Endothelial cell of umbilical vein (primary cell): Measurements from ENCODE around the gene MIEF1. TPM values are rescaled to one million over a fixed set of nuclear protein-coding genes. Genes with fewer than 3 reads are reported as not detected.

Experiments used
- BruUV-seq: library from RNA; stranded (reverse); fragments of 400-500 nt; replicated peaks from 2 replicates; lab custom pipeline; 2021; lab: Mats Ljungman, UMichigan
- CTCF ChIA-PET: fragments of 300-600, 350-600 bp; sonication (Branson Sonifier 250); formaldehyde crosslinking; loops from one replicate; lab custom pipeline; 2021; ENCODE audit warnings: antibody characterized with exemption, inconsistent platforms; lab: Charles Lee
- POLR2A ChIA-PET: fragments of 300-600, 350-600 bp; sonication (Branson Sonifier 250); formaldehyde crosslinking; loops from one replicate; lab custom pipeline; 2021; ENCODE audit warnings: antibody characterized with exemption, inconsistent platforms; lab: Charles Lee
- DNase-seq: peaks from one replicate; pipeline ENCODE4 v3.0.0-alpha.2; 2011; ENCODE audit warnings: low read depth, low spot score
- FAIRE-seq: peaks from 2 replicates; lab custom pipeline; 2011; peaks lifted over from hg19 to GRCh38; lab: Jason Lieb, UNC
- H2AFZ ChIP-seq: 2 replicates; pipeline ENCODE4 v1.6.0; 2012; ENCODE audit warnings: low read depth, low read length, control low read depth, inconsistent platforms
- H3K27ac ChIP-seq: 2 replicates; pipeline ENCODE4 v1.5.1; 2011; ENCODE audit warnings: low read depth, mild to moderate bottlenecking, control low read depth, low read length, moderate library complexity; ENCODE audit not compliant: insufficient read depth
- H3K27me3 ChIP-seq, 2 experiments: 2 replicates each; pipeline versions ENCODE4 v1.6.0 to v1.6.1; 2011; ENCODE audit warnings: low read length in 2 of 2, mixed read lengths in 1 of 2; ENCODE audit not compliant: control insufficient read depth in 2 of 2, insufficient read depth in 2 of 2
- H3K36me3 ChIP-seq, 2 experiments: 2 replicates in 1 of 2; 3 replicates in 1 of 2; pipeline ENCODE4 v1.5.1; 2011; ENCODE audit warnings: low read length in 2 of 2, mild to moderate bottlenecking in 1 of 2, moderate library complexity in 1 of 2; ENCODE audit not compliant: control insufficient read depth in 2 of 2, insufficient read depth in 2 of 2; ENCODE audit errors: extremely low read depth in 1 of 2
- H3K4me1 ChIP-seq: 3 replicates; pipeline ENCODE4 v1.5.1; 2011; ENCODE audit warnings: mild to moderate bottlenecking, low read length; ENCODE audit not compliant: control insufficient read depth, insufficient read depth; ENCODE audit errors: extremely low read depth
- H3K4me2 ChIP-seq: 2 replicates; pipeline ENCODE4 v1.6.1; 2011; ENCODE audit warnings: low read length, control low read depth, mixed read lengths; ENCODE audit not compliant: insufficient read depth
- H3K4me3 ChIP-seq, 3 experiments: fragments of 200-600 bp in 1 of 3; sonication (generic), shearing (Covaris generic) in 1 of 3; replicated peaks in 1 of 3; 2 replicates each; pipeline ENCODE4 v1.5.1; 2011 to 2016; ENCODE audit warnings: control low read depth in 3 of 3, low read length in 3 of 3, mild to moderate bottlenecking in 2 of 3, inconsistent platforms in 1 of 3, low read depth in 1 of 3, moderate library complexity in 1 of 3; ENCODE audit not compliant: insufficient read depth in 1 of 3
- H3K79me2 ChIP-seq: 2 replicates; pipeline ENCODE4 v1.6.0; 2012; ENCODE audit warnings: low read length, inconsistent platforms; ENCODE audit not compliant: control insufficient read depth, insufficient read depth
- H3K9ac ChIP-seq: replicated peaks from 2 replicates; pipeline ENCODE3; 2011; ENCODE audit warnings: low read length, control low read depth; ENCODE audit not compliant: insufficient read depth; ENCODE audit errors: extremely low read depth
- H3K9me1 ChIP-seq: replicated peaks from 3 replicates; pipeline ENCODE4 v1.6.0; 2011; ENCODE audit warnings: mild to moderate bottlenecking, low read length; ENCODE audit not compliant: control insufficient read depth, insufficient read depth; ENCODE audit errors: extremely low read depth
- H3K9me3 ChIP-seq: replicated peaks from 2 replicates; pipeline ENCODE4 v1.5.1; 2012; ENCODE audit warnings: low read length, inconsistent platforms; ENCODE audit not compliant: control insufficient read depth, insufficient read depth
- H4K20me1 ChIP-seq: replicated peaks from 2 replicates; pipeline ENCODE3; 2011; ENCODE audit warnings: mild to moderate bottlenecking, low read length; ENCODE audit not compliant: control insufficient read depth, insufficient read depth; ENCODE audit errors: extremely low read depth
- EZH2 ChIP-seq: IDR thresholded peaks from 2 replicates; pipeline ENCODE4 v1.6.1; 2012; ENCODE audit warnings: borderline replicate concordance, low read depth, mild to moderate bottlenecking, moderate library complexity, low read length, inconsistent platforms; ENCODE audit not compliant: severe bottlenecking
- FOS ChIP-seq: IDR thresholded peaks from 2 replicates; pipeline ENCODE4 v1.6.1; 2011; ENCODE audit warnings: mild to moderate bottlenecking, low read length, moderate library complexity, borderline replicate concordance; ENCODE audit not compliant: insufficient read depth
- GATA2 ChIP-seq: IDR thresholded peaks from 2 replicates; pipeline ENCODE4 v1.7.0; 2011; ENCODE audit warnings: low read depth, mild to moderate bottlenecking, moderate library complexity, mixed read lengths, low read length; ENCODE audit not compliant: insufficient read length, insufficient read depth
- JUN ChIP-seq: IDR thresholded peaks from 2 replicates; pipeline ENCODE4 v1.6.1; 2011; ENCODE audit warnings: borderline replicate concordance, low read depth; ENCODE audit not compliant: insufficient read length, insufficient read depth
- MYC ChIP-seq: IDR thresholded peaks from one replicate; pipeline ENCODE4 v1.6.1; 2011; ENCODE audit warnings: mild to moderate bottlenecking, low read depth, low read length
- POLR2A ChIP-seq: IDR thresholded peaks from 2 replicates; pipeline ENCODE4 v1.6.1; 2012; ENCODE audit warnings: low read depth, mild to moderate bottlenecking, control low read depth, low read length
- POLR2AphosphoS5 ChIP-seq: IDR thresholded peaks from 2 replicates; pipeline ENCODE4 v1.6.1; 2012; ENCODE audit warnings: low read depth, mild to moderate bottlenecking, control low read depth, low read length, moderate library complexity; ENCODE audit not compliant: insufficient read depth
- dilution Hi-C: fragments of 300-500 bp; cut with MboI; formaldehyde crosslinking; loops from one replicate; pipeline ENCODE4 v1.15.0; 2019; ENCODE audit warnings: low sequenced_read_pairs; ENCODE audit not compliant: extremely low pct_ligation_motif_present
- intact Hi-C: fragments of 100-400 bp; cut with micrococcal nuclease; formaldehyde crosslinking; loops from one replicate; pipeline ENCODE4 v1.10.0; 2022
- polyA plus RNA-seq, 4 experiments: library from polyadenylated mRNA; depleted of rRNA in 3 of 4; stranded (reverse) in 3 of 4; unstranded in 1 of 4; fragments of >200 nt; gene quantifications; 2 replicates each; pipeline versions ENCODE4 v1.2.1 to v1.2.3, GENCODE V29; 2011 to 2012; ENCODE audit warnings: missing spikeins in 1 of 4
- total RNA-seq: library from RNA; stranded (reverse); gene quantifications from 2 replicates; pipeline ENCODE4 v1.2.3, GENCODE V29; 2021
- TF ChIP-seq, protein P1 (sequence below), 2 donors: IDR thresholded peaks; 1 replicate in 1 of 2; 2 replicates in 1 of 2; pipeline ENCODE4 v1.5.1; 2011; ENCODE audit warnings: low read length in 2 of 2, mild to moderate bottlenecking in 2 of 2, moderate library complexity in 2 of 2, control low read depth in 1 of 2, inconsistent platforms in 1 of 2, low read depth in 1 of 2; ENCODE audit not compliant: insufficient read depth in 1 of 2; ENCODE audit errors: extremely low read depth in 1 of 2
- TF ChIP-seq, protein P2 (sequence below): IDR thresholded peaks from 2 replicates; pipeline ENCODE4 v1.6.1; 2011; ENCODE audit not compliant: insufficient read depth, insufficient read length

The MIEF1 gene
- total and polyA plus RNA-seq, 2 donors (not counting 3 experiments of a cell fraction or from before 2014, with no cell fraction given): 14.2 to 31.1 TPM

DNA sequence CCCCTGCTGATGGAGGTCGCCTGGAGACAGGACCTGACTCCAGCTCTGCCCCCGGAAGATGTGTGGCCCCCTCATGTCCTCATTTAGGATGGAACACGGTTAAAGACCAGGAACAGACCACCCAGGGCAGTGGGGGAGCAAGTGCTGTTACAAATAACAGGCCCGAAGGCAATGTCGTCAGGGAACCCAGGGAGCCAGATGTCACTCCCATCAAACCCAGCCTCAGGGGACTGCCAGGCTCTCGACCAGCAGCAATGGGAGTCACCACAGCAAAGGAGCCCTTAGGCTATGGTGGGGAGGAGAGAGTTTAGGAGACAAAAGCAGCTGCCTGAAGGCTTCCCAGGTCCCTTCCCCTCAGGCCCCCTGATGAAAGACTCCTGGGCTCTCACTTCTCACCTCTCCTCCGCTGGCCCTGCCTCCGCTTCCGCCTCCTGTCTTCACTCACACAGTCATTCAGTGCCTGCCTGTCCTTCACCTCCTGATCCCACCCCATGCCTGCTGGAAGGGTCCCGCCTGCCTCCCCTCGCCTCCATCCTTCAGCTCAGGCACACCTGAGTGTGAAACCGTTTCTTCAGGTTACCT is 26.1 kb downstream of the MIEF1 start:
- peaks cover 30% of the 10 kb centered on the region for H3K4me1 ChIP-seq
- peaks cover 5 to 10% of the 10 kb centered on the region in 2 experiments for H3K36me3 ChIP-seq
- BruUV-seq: no TSS peak
- H2AFZ ChIP-seq: no peak overlapping the region
- no peak overlapping the region for H3K4me2 ChIP-seq
- peaks cover 48% of the 10 kb centered on the region for H3K79me2 ChIP-seq
- intact Hi-C loops (loop anchor here (10.0 kb wide), 2 partner anchors 273 to 353 kb away; no protein-coding TSS in a partner anchor), dilution Hi-C loops (no loop called here)
- no peaks in the 10 kb centered on the region for H3K9me1 ChIP-seq
- no peak overlapping the region for H3K4me3 ChIP-seq
- POLR2A ChIA-PET: interaction anchor here (1.2 to 1.5 kb wide), 2 partner anchors 8 to 209 kb away, joined by 7 to 13 read pairs; partner anchors contain the start of genes ATF4 and RPL3
- H3K9ac ChIP-seq: no peak overlapping the region
- no peaks in the 10 kb centered on the region for H4K20me1 ChIP-seq
- no peak overlapping the region for H3K27ac ChIP-seq
- TF ChIP-seq EZH2 (no peak), POLR2A (no peak), GATA2 (no peak), FOS (no peak), JUN (no peak), POLR2AphosphoS5 (no peak), MYC (no peak)
- TF ChIP-seq, protein P1, sequence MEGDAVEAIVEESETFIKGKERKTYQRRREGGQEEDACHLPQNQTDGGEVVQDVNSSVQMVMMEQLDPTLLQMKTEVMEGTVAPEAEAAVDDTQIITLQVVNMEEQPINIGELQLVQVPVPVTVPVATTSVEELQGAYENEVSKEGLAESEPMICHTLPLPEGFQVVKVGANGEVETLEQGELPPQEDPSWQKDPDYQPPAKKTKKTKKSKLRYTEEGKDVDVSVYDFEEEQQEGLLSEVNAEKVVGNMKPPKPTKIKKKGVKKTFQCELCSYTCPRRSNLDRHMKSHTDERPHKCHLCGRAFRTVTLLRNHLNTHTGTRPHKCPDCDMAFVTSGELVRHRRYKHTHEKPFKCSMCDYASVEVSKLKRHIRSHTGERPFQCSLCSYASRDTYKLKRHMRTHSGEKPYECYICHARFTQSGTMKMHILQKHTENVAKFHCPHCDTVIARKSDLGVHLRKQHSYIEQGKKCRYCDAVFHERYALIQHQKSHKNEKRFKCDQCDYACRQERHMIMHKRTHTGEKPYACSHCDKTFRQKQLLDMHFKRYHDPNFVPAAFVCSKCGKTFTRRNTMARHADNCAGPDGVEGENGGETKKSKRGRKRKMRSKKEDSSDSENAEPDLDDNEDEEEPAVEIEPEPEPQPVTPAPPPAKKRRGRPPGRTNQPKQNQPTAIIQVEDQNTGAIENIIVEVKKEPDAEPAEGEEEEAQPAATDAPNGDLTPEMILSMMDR (IDR thresholded peaks at IDR 0.05; ENCODE audit: extremely low read depth in 1 of 2, insufficient read depth in 1 of 2, low read depth in 1 of 2, low read length in 2 of 2): no peak
- TF ChIP-seq, protein P2, sequence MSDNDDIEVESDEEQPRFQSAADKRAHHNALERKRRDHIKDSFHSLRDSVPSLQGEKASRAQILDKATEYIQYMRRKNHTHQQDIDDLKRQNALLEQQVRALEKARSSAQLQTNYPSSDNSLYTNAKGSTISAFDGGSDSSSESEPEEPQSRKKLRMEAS: no peak
- DNase-seq: no peak
- no peaks in the 10 kb centered on the region for H3K27me3 ChIP-seq
- FAIRE-seq: no peak
- CTCF ChIA-PET: interaction anchor here (0.8 to 6.4 kb wide), 14 partner anchors 8 to 508 kb away, joined by 3 to 197 read pairs (median 14); partner anchors contain the start of genes ATF4, MIEF1 and TAB1
- no peaks in the 10 kb centered on the region for H3K9me3 ChIP-seq
